Activated CD8-positive, alpha-beta T cell treated with anti-CD3 and anti-CD28 coated beads for 36 hours (primary cell): Measurements from ENCODE around the gene RIPOR1. TPM values are rescaled to one million over a fixed set of nuclear protein-coding genes. Genes with fewer than 3 reads are reported as not detected.

Source experiments
- ATAC-seq: fragments of 200-7000 bp; cut with Tn5 transposase; one replicate; pipeline ENCODE4 v1.10.0; 2021; ENCODE audit warnings: mild to moderate bottlenecking, moderate library complexity
- CTCF ChIA-PET: fragments of 350-600 bp; sonication (Branson Sonifier 250); formaldehyde crosslinking; loops from one replicate; lab custom pipeline; 2021; ENCODE audit warnings: antibody characterized with exemption; lab: Charles Lee
- POLR2A ChIA-PET: fragments of 350-600 bp; sonication (Branson Sonifier 250); formaldehyde crosslinking; loops from one replicate; lab custom pipeline; 2021; ENCODE audit warnings: antibody characterized with exemption; lab: Charles Lee
- DNase-seq: peaks from one replicate; pipeline ENCODE4 v3.0.0-alpha.2; 2020
- H3K27ac Mint-ChIP-seq: one replicate; pipeline ENCODE4 v1.8.0; 2021; ENCODE audit warnings: mild to moderate bottlenecking, mixed read lengths
- H3K27me3 Mint-ChIP-seq: one replicate; pipeline ENCODE4 v1.8.0; 2021; ENCODE audit warnings: mixed read lengths
- H3K36me3 Mint-ChIP-seq: one replicate; pipeline ENCODE4 v1.8.0; 2021; ENCODE audit warnings: low read depth, mixed read lengths
- H3K4me1 Mint-ChIP-seq: one replicate; pipeline ENCODE4 v1.8.0; 2021; ENCODE audit warnings: low read depth, mixed read lengths
- H3K4me3 Mint-ChIP-seq: one replicate; pipeline ENCODE4 v1.8.0; 2021; ENCODE audit warnings: mild to moderate bottlenecking, moderate library complexity, mixed read lengths
- H3K9me3 Mint-ChIP-seq: one replicate; pipeline ENCODE4 v1.8.0; 2021; ENCODE audit warnings: mixed read lengths
- intact Hi-C: fragments of 100-400 bp; cut with micrococcal nuclease; formaldehyde crosslinking; loops from one replicate; pipeline ENCODE4 v1.10.0; 2022
- total RNA-seq, 2 experiments: library from RNA; stranded (reverse); gene quantifications; one replicate each; pipeline ENCODE4 v1.2.3, GENCODE V29; 2021
- TF ChIP-seq, protein P1 (sequence below): fragments of 200-600 bp; IDR thresholded peaks from one replicate; pipeline ENCODE4 v1.8.0; 2022; ENCODE audit warnings: antibody characterized with exemption, mild to moderate bottlenecking

Gene RIPOR1
- total RNA-seq, 2 experiments from 2014 or later: 15.7 to 20.0 TPM

DNA sequence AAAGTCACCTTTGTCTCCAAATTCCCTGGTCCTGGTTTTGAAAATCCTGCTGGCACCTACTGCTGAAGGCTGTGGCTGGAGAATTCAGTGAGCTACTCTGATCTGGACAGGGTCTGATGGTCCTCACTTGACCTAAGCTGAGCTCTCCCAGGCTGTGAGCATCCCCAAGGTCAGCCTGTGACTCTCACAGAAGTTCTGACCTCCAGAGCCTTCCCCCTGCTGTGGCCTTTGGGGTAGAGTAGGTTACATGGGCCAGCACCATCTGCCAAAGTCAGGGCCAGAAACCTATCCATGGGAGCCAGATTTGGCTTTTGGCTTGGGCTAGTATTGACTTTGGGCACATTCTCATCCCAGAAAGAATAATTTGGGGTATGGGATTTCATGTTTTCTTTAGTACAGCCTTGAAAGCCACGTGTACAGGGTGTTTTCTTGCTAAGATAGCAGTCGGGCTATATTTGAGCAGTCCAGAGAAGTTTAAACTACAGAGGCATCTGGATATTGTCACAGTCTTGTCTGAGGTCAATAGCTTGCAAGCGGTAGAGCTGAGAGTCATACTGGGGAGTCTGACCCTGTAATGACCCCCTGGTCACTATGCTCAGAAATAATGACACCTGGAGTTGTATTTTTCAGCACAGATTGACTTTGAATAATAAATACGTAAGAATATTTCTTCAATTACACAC lies 39.1 kb upstream of the RIPOR1 start:
- intact Hi-C loops: no loop called here
- ATAC-seq (no peak), DNase-seq (no peak)
- no peaks in the 10 kb centered on the region for H3K27me3 Mint-ChIP-seq
- peak overlapping the region; percentile 71 for H3K27ac Mint-ChIP-seq
- H3K4me3 Mint-ChIP-seq: no peak overlapping the region
- peaks cover 3% of the 10 kb centered on the region for H3K36me3 Mint-ChIP-seq
- TF ChIP-seq, protein P1, sequence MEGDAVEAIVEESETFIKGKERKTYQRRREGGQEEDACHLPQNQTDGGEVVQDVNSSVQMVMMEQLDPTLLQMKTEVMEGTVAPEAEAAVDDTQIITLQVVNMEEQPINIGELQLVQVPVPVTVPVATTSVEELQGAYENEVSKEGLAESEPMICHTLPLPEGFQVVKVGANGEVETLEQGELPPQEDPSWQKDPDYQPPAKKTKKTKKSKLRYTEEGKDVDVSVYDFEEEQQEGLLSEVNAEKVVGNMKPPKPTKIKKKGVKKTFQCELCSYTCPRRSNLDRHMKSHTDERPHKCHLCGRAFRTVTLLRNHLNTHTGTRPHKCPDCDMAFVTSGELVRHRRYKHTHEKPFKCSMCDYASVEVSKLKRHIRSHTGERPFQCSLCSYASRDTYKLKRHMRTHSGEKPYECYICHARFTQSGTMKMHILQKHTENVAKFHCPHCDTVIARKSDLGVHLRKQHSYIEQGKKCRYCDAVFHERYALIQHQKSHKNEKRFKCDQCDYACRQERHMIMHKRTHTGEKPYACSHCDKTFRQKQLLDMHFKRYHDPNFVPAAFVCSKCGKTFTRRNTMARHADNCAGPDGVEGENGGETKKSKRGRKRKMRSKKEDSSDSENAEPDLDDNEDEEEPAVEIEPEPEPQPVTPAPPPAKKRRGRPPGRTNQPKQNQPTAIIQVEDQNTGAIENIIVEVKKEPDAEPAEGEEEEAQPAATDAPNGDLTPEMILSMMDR: no peak
- ChIA-PET CTCF (interaction anchor here (0.9 to 8.1 kb wide), 6 partner anchors 8 to 178 kb away, joined by 3 to 142 read pairs (median 22); partner anchors contain the start of gene ATP6V0D1), POLR2A (no interaction called here)
- H3K4me1 Mint-ChIP-seq: peaks cover 6% of the 10 kb centered on the region
- no peaks in the 10 kb centered on the region for H3K9me3 Mint-ChIP-seq

DNA sequence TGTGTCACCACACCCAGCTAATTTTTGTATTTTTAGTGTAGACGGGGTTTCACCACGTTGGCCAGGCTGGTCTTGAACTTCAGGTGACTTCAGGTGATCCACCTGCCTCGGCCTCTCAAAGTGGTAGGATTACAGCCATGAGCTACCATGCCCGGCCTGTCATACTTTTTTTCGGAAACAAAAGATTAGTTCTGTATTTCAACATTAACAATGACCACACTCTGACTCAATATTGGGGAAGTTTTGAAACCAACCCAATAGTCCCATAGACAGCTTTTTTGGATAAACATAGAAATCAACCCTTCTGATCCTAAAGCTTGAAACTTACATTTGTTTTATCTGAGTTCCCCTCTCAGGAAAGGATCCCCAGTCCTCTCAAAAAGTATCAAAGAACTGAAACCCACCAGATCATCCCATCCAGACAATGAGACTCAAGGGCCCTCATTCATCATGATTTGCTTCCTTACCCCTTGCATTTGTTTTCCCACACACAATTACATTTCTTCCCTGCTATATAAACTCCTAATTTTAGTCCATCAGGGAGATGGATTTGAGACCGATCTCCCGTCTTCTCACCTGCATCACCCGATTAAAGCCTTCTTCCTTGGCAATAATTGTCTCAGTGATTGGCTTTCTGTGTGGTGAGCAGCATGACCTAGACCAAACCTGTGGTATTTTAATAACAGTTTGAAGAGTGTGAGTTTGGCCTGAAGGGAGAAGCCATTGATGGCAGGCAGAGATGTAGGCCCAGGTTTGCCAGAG lies 38.1 kb upstream of the RIPOR1 start:
- Mint-ChIP-seq H3K36me3 (peaks cover 1% of the 10 kb centered on the region), H3K4me3 (no peak overlapping the region), H3K9me3 (no peaks in the 10 kb centered on the region), H3K27me3 (no peaks in the 10 kb centered on the region), H3K27ac (no peak overlapping the region), H3K4me1 (peaks cover 5% of the 10 kb centered on the region)
- DNase-seq (no peak), ATAC-seq (no peak)
- POLR2A ChIA-PET: interaction anchor here (0.6 to 1.2 kb wide), 3 partner anchors 8 to 265 kb away, joined by 3 read pairs; no protein-coding TSS in a partner anchor
- CTCF ChIA-PET: interaction anchor here (0.7 to 8.1 kb wide), 6 partner anchors 8 to 155 kb away, joined by 3 to 142 read pairs (median 12); partner anchors contain the start of genes ATP6V0D1 and CARMIL2
- TF ChIP-seq, protein P1: no peak
- intact Hi-C loops: no loop called here

DNA sequence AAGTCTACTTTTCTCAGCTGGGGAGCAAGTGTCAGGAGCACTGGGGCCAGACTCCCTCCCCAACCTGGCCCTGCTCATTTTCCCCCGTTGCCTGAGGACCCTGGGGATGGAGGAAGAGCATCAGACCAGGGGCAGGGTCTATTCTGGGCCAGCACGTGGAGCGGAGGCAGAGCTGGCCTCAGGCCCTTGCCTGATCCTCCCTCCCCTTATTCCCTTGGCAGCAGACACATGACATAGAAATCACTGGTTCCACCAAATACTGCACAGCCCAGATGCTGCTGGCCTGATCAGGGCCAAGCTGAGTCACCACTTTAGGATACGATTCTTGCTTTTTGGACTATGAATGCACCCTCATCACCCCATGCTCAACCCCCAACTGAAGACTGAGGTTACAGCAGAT lies 29.5 kb upstream of the RIPOR1 start:
- no peak overlapping the region for H3K4me3 Mint-ChIP-seq
- DNase-seq (no peak), ATAC-seq (no peak)
- H3K4me1 Mint-ChIP-seq: peaks cover 10% of the 10 kb centered on the region
- H3K9me3 Mint-ChIP-seq: no peaks in the 10 kb centered on the region
- CTCF ChIA-PET: interaction anchor here (1.0 to 4.8 kb wide), 3 partner anchors 8 to 22 kb away, joined by 3 to 41 read pairs (median 4); no protein-coding TSS in a partner anchor
- H3K27ac Mint-ChIP-seq: no peak overlapping the region
- no peaks in the 10 kb centered on the region for H3K36me3 Mint-ChIP-seq
- intact Hi-C loops: no loop called here
- TF ChIP-seq, protein P1: no peak
- H3K27me3 Mint-ChIP-seq: no peaks in the 10 kb centered on the region
- POLR2A ChIA-PET: interaction anchor here (0.8 to 1.3 kb wide), 2 partner anchors 9 to 18 kb away, joined by 3 to 4 read pairs; no protein-coding TSS in a partner anchor

DNA sequence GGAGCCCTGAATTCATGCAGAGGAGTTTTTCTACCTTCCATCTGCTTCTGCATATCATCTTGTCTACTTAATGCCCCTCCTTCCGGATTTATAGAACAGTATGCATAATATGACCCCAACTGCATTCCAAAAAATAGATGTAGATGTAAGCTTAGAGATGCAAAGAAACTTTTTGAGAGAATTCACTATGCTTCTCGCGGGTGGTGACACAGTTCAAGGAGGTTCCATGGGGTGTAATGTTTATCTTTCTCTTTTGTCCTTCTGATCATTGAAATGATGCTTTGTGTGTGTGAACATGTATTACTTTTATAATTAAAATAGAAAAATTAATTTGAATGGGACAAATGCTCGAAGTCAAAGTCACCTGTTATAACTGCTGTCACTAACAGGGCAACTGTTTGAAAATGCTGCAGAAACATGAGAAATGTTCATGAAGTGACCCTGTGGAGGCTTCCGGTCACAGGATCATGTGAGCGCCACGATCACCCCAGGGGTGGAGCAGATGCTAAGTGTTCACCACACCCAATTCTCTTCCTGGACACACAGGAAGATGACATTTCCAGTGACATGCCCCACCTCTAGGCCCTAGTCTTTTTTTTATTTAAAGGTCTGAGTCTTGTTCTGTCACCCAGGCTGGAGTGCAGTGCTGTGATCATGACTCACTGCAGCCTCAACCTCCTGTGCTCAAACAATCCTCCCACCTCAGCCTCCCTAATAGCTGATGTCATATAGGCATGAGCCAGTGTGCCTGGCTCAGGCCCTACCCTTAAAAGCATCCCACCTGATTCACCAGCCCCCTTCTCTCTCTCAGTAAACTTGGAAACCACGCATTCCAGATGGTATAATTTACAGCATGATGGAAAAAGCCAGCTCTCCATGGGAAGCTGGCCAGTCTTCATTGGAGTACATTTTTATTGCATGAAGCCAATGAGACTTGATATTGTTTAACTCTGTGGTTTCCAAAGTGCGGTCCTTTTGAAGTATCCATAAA lies 24.3 kb upstream of the RIPOR1 start:
- ChIA-PET CTCF (interaction anchor here (0.6 to 3.8 kb wide), 6 partner anchors 10 to 23 kb away, joined by 3 to 16 read pairs (median 7); partner anchors contain the start of gene ATP6V0D1), POLR2A (interaction anchor here (0.6 kb wide), 2 partner anchors 83 to 311 kb away, joined by 3 read pairs; no protein-coding TSS in a partner anchor)
- ATAC-seq (peak; percentile 97), DNase-seq (peak; percentile 75)
- Mint-ChIP-seq H3K27me3 (no peaks in the 10 kb centered on the region), H3K4me1 (peaks cover 40% of the 10 kb centered on the region), H3K4me3 (no peak overlapping the region), H3K9me3 (peaks cover 1% of the 10 kb centered on the region), H3K36me3 (peaks cover 4% of the 10 kb centered on the region), H3K27ac (peak overlapping the region; percentile 83)
- TF ChIP-seq, protein P1: no peak
- intact Hi-C loops: no loop called here
